GM15510 (cell line): Measurements from ENCODE around the gene SLCO2A1.

ENCODE experiments used
- POLR2A ChIP-seq: IDR thresholded peaks from 3 replicates; pipeline ENCODE4 v1.6.1; 2011; ENCODE audit warnings: borderline replicate concordance; ENCODE audit not compliant: insufficient read length; ENCODE audit errors: extremely low read depth

The SLCO2A1 gene

GRCh38 chr3:134004841-134005240, 24.9 kb downstream of the SLCO2A1 start:
- TF ChIP-seq POLR2A: no peak

- no peak for TF ChIP-seq POLR2A
These were observed 26.7 kb downstream of the SLCO2A1 start for GRCh38 chr3:134003066-134003465.

DNA sequence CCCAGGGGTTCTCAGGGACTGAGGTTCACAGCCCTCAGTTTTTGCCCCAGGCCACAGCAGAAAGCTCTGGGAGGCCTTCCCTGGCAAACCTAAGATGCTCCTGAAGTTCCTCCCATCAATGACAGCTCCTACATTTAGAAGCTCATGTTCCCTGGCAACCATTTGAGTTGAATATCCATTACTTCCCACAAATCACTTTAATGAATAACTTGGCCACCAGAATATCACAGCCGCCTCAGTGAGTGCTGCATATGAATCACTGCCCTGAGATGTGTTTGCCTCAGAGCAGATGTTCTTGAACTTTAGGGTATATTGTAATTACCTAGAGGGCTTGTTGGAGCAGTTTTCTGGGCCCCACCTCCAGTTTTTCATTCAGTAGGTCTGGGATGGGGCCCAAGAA, 27.4 kb downstream of the SLCO2A1 start:
- no peak for TF ChIP-seq POLR2A

DNA sequence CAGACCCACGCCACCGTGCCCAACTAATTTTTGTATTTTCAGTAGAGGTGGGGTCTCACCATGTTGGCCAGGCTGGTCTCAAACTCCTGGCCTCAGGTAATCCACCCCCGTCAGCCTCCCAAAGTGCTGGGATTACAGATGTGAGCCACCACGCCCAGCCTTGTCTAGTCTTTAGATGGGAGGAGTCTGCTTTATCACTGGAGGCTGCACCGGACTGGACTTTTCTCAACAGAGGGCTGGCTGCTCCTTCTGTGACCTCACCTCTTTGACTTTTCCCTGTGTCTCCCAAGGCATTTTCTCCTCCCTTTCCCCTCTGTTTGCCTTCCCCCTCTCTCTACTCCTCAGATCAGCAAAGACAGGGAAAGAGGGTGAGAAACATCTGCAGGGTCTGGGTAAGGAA, 28.5 kb downstream of the SLCO2A1 start:
- no peak for TF ChIP-seq POLR2A

- TF ChIP-seq POLR2A: no peak
These were observed 29.6 kb downstream of the SLCO2A1 start for GRCh38 chr3:133999891-134000685.

- TF ChIP-seq POLR2A: no peak
These were observed 31.0 kb downstream of the SLCO2A1 start for GRCh38 chr3:133998691-133999241.

DNA sequence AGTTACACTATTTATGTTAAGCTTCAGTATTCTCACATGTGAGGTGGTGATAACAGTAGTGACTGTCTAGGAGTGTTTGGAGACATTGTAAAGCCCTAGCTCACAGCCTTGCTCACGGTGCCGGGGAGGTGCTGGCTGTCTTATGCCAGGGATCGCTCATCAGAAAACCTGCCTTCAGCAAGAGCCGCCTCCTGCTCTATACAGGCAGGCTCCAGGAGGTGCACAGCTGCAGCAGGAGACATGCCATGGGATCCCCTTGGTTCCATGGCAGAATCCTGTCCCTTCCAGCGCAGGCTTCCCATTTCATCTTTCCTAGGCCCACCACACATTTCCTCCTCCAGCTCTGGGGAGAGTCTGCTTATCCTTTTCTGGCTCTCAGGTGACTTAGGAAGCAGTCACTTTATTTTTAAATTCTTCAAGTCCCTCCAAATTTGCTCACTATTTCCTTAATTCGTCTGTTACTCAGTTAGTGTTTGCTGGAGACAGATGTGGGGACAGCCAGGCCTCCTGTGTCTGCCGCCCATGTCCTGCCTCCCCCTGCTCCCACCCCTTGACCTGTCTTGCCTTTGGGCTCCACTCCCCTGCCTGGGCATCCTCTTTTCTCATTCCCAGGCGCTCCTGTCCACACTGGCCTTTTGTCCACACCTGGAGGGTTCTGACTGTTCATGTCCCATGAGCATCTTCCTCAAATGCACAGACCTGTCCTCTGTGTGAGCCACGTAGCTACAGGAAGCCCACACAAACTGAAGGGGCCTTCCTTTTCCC, 31.7 kb downstream of the SLCO2A1 start:
- TF ChIP-seq POLR2A: no peak

GRCh38 chr3:133996996-133997395, 32.7 kb downstream of the SLCO2A1 start:
- TF ChIP-seq POLR2A: no peak

GRCh38 chr3:133996251-133996661, 33.5 kb downstream of the SLCO2A1 start:
- no peak for TF ChIP-seq POLR2A

- TF ChIP-seq POLR2A: no peak
These were observed 34.5 kb downstream of the SLCO2A1 start for GRCh38 chr3:133995264-133995663.

GRCh38 chr3:133994166-133994890, 35.4 kb downstream of the SLCO2A1 start:
- TF ChIP-seq POLR2A: no peak

DNA sequence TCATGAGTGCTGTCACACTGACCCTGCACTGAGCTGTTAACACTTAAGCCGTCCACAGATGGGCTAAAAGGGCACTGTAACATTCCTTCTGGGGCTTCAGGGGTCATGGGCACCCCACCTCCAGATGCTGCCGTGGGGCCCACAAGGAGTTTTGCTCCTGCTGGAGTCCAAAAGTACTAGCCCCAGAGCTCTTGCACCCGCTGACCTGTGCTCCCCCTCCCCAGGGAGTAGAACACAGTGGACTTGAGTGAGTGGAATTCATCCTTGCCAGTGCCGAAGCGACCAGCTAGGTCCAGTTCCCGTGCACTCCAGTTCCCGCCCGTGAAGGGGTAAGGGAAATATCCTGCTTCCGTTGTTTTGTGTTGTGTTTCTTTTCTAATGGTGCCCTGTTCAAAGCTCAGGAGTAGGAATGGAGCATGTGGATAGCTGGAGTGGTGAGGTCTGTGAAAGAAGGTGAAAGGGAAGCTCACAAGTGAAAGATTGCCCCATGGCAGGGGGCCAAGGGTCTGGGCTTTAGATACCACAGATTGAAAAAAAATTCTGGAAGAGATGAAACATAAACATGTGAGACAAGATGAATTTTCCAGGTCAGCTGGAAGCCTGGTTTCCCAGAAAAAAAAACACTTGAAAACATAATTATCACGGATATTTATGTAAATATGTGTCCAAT, 36.6 kb downstream of the SLCO2A1 start:
- no peak for TF ChIP-seq POLR2A

DNA sequence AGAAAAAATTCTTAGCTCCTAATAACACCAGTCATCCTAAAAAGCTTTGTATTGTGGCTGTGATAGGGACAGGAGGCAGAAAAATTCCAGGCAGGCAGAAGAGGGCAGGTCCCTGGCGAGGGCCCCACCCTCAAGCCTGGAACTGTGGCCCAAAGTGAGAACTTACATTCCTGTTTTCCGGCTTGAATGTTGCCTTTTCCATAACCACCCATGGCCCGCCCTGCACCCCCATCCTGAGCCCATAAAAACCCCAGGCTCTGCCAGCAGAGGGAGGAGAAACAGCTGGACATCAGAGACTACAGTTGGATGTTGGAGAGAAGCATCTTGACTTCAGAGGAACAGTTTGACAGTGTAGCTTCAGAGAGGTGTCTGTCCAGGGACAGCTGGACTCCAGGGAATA, 37.3 kb downstream of the SLCO2A1 start:
- no peak for TF ChIP-seq POLR2A

- no peak for TF ChIP-seq POLR2A
These were observed 38.1 kb downstream of the SLCO2A1 start for GRCh38 chr3:133991637-133992036.
